ENCODE results near the gene DYDC2. TPM values are rescaled to one million over a fixed set of nuclear protein-coding genes. Genes with fewer than 3 reads are reported as not detected.

The DYDC2 gene
- total RNA-seq, 1 experiment from 2014 or later = not detected

DNA sequence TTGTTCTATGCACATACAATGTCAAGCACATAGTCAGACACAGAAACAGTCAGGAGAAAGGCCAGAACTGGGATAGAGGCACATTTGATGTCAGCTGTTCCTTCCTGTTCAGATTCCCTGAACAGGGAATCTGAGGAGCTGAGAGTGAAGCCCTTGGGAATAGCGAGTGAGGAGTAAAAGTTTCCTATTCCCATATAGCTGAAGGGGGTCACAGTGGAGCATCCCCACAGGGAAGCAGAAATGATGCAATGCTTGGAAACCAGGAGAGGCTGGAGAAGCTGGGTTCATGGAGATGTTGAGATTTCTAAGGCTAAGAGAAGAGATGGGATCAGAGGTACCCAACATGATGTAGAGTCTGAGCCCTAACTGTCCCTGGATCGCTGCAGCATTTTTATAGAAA lies 40.4 kb downstream of the DYDC2 start:
- no peaks in the 10 kb centered on the region for H3F3A ChIP-seq (ENCODE audit: insufficient read depth, low read depth)
- intact Hi-C loops (cut with micrococcal nuclease; ENCODE audit: unreplicated experiment) = no loop called here
- H3K79me2 ChIP-seq (ENCODE audit: low read depth) = no peaks in the 10 kb centered on the region
- H3K9me2 ChIP-seq (ENCODE audit: insufficient read depth) = no peaks in the 10 kb centered on the region
- DNase-seq = no peak
- no peaks in the 10 kb centered on the region for H3K27me3 ChIP-seq (ENCODE audit: insufficient read depth, low read depth)
- H2AFZ ChIP-seq = no peak overlapping the region
- H3K9me3 ChIP-seq (ENCODE audit: insufficient read depth, low read depth) = no peaks in the 10 kb centered on the region
- no peak overlapping the region for H3K27ac ChIP-seq
- H4K20me1 ChIP-seq (ENCODE audit: insufficient read depth) = no peaks in the 10 kb centered on the region
- BruUV-seq (replicated peaks) = no TSS peak
- ChIA-PET CTCF (no interaction called here), POLR2A (ENCODE audit: unreplicated experiment) (interaction anchor here (0.6 kb wide), 1 partner anchor 41 kb away, joined by 4 read pairs; no protein-coding TSS in a partner anchor)
- no peaks in the 10 kb centered on the region for H3K36me3 ChIP-seq (ENCODE audit: low read depth)
- peaks cover 10% of the 10 kb centered on the region for H3K4me1 ChIP-seq (replicated peaks; ENCODE audit: insufficient read depth)
- TF ChIP-seq, protein P1, sequence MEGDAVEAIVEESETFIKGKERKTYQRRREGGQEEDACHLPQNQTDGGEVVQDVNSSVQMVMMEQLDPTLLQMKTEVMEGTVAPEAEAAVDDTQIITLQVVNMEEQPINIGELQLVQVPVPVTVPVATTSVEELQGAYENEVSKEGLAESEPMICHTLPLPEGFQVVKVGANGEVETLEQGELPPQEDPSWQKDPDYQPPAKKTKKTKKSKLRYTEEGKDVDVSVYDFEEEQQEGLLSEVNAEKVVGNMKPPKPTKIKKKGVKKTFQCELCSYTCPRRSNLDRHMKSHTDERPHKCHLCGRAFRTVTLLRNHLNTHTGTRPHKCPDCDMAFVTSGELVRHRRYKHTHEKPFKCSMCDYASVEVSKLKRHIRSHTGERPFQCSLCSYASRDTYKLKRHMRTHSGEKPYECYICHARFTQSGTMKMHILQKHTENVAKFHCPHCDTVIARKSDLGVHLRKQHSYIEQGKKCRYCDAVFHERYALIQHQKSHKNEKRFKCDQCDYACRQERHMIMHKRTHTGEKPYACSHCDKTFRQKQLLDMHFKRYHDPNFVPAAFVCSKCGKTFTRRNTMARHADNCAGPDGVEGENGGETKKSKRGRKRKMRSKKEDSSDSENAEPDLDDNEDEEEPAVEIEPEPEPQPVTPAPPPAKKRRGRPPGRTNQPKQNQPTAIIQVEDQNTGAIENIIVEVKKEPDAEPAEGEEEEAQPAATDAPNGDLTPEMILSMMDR (conservative IDR thresholded peaks at IDR 0.05) = no peak
- no peak for TF ChIP-seq EZH2 (IDR thresholded peaks at IDR 0.05; ENCODE audit: low read depth)
- H3K4me2 ChIP-seq = no peak overlapping the region
- H3K4me3 ChIP-seq = no peak overlapping the region

DNA sequence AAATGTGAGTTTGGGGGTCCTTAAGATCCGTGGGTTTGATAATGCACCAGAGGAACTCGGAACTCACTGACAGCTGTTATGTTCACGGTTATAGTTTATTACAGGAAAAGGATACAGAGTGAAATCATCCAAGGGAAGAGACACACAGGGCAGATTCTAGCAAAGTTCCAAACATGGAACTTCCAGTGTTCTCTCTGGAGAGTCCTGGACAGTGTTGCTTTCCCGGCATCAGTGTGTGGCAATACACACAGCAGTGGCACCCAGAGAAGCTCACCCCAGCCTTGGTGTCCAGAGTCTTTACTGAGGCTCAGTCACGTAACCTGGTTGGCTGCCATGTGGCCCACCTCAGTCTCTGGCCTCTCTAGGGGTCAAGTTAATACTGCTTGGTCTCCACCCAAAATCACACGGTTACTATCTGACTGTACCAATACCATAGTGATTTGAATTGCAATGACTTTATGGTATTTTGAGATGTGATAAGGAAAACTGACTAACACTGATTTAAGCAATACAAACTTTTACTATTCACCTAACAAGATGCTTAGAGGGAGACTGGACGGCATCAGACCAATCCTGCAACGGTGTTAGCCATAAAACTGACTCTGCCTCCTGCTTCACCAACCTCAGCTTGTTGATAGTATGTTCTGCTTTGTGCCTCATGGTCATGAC lies 43.7 kb downstream of the DYDC2 start:
- Histone ChIP-seq H4K20me1 (ENCODE audit: insufficient read depth) (no peaks in the 10 kb centered on the region), H3K4me3 (no peak overlapping the region), H3K9me2 (ENCODE audit: insufficient read depth) (no peaks in the 10 kb centered on the region), H3K36me3 (ENCODE audit: low read depth) (no peaks in the 10 kb centered on the region), H3K27me3 (ENCODE audit: insufficient read depth, low read depth) (no peaks in the 10 kb centered on the region), H3K79me2 (ENCODE audit: low read depth) (no peaks in the 10 kb centered on the region), H3K27ac (no peak overlapping the region), H3K4me1 (replicated peaks; ENCODE audit: insufficient read depth) (peaks cover 10% of the 10 kb centered on the region), H3K4me2 (no peak overlapping the region), H3K9me3 (ENCODE audit: insufficient read depth, low read depth) (no peaks in the 10 kb centered on the region), H2AFZ (no peak overlapping the region), H3F3A (ENCODE audit: insufficient read depth, low read depth) (no peaks in the 10 kb centered on the region)
- intact Hi-C loops (cut with micrococcal nuclease; ENCODE audit: unreplicated experiment) = no loop called here
- ChIA-PET POLR2A (ENCODE audit: unreplicated experiment) (no interaction called here), CTCF (no interaction called here)
- DNase-seq = no peak
- no TSS peak for BruUV-seq (replicated peaks)
- TF ChIP-seq EZH2 (IDR thresholded peaks at IDR 0.05; ENCODE audit: low read depth) = no peak
- TF ChIP-seq, protein P1 (conservative IDR thresholded peaks at IDR 0.05) = no peak

DNA sequence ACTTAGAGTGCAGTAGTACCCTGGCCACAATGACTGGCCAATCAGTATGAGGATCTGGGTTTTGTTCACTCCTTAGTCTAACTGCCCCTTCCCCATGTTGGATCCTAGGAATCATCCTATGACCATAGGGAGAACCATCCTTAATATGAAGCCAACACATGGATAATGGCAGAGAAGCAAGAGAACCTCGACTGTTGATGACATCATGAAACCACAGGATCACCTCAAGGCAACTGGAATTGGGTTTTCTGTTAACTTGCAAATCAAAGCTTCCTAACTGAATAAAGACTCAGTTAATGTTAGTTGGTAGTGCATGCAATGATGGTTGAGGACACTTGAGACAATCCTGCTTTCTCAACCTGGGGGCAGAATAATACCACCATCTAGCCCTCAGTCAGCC lies 48.5 kb downstream of the DYDC2 start:
- Histone ChIP-seq H3K9me2 (ENCODE audit: insufficient read depth) (no peaks in the 10 kb centered on the region), H3K4me1 (replicated peaks; ENCODE audit: insufficient read depth) (peaks cover 22% of the 10 kb centered on the region), H4K20me1 (ENCODE audit: insufficient read depth) (no peaks in the 10 kb centered on the region; the same call in 1 of the 2 replicates), H3K27ac (no peak overlapping the region), H3F3A (ENCODE audit: insufficient read depth, low read depth) (peaks cover 20% of the 10 kb centered on the region; the same call in 1 of the 2 replicates), H3K4me2 (no peak overlapping the region), H2AFZ (no peak overlapping the region), H3K79me2 (ENCODE audit: low read depth) (peaks cover 12% of the 10 kb centered on the region), H3K9me3 (ENCODE audit: insufficient read depth, low read depth) (no peaks in the 10 kb centered on the region), H3K36me3 (ENCODE audit: low read depth) (no peaks in the 10 kb centered on the region), H3K4me3 (no peak overlapping the region), H3K27me3 (ENCODE audit: insufficient read depth, low read depth) (no peaks in the 10 kb centered on the region)
- ChIA-PET POLR2A (ENCODE audit: unreplicated experiment) (no interaction called here), CTCF (interaction anchor here (0.7 kb wide), 1 partner anchor 59 kb away, joined by 3 read pairs; no protein-coding TSS in a partner anchor)
- no peak for DNase-seq
- no TSS peak for BruUV-seq (replicated peaks)
- TF ChIP-seq, protein P1 (conservative IDR thresholded peaks at IDR 0.05) = no peak
- no peak for TF ChIP-seq EZH2 (IDR thresholded peaks at IDR 0.05; ENCODE audit: low read depth)
- intact Hi-C loops (cut with micrococcal nuclease; ENCODE audit: unreplicated experiment) = no loop called here

All from PC-9 (cell line).